Measurements from ENCODE around the gene C2CD2. TPM values are rescaled to one million over a fixed set of nuclear protein-coding genes. Genes with fewer than 3 reads are reported as not detected.

The C2CD2 gene
- total and polyA plus RNA-seq, 2 experiments from 2014 or later, result 4.5 to 16.2 TPM

- TF ChIP-seq ZNF331 (CRISPR knock-in tag; IDR thresholded peaks at IDR 0.05; ENCODE audit: low read depth) (no peak), ETS1 (IDR thresholded peaks at IDR 0.05) (no peak), CREB1 (CRISPR knock-in tag; IDR thresholded peaks at IDR 0.05; ENCODE audit: low read depth) (no peak)
These were observed 5.2 kb upstream of the C2CD2 start (continued) for GRCh38 chr21:41958886-41959563.

GRCh38 chr21:41957991-41958766, 4.4 kb upstream of the C2CD2 start:
- Histone ChIP-seq H3K79me2 (replicated peaks; ENCODE audit: insufficient read depth) (no peaks in the 10 kb centered on the region), H3K27ac (ENCODE audit: low read depth) (no peak overlapping the region), H3K36me3 (ENCODE audit: insufficient read depth) (no peaks in the 10 kb centered on the region), H2AFZ (peak overlapping the region; percentile 66; the same call in 1 of the 2 replicates), H3K9me2 (ENCODE audit: insufficient read depth) (no peaks in the 10 kb centered on the region), H3K4me1 (ENCODE audit: insufficient read depth) (no peaks in the 10 kb centered on the region; the same call in 1 of the 2 replicates), H3F3A (replicated peaks; ENCODE audit: low read depth) (0 out of 2 replicates have a peak, but pooled peaks cover 5% of the 10 kb centered on the region), H4K20me1 (replicated peaks; ENCODE audit: insufficient read depth) (no peaks in the 10 kb centered on the region), H3K27me3 (ENCODE audit: insufficient read depth) (peaks cover under 1% of the 10 kb centered on the region; the same call in 1 of the 2 replicates), H3K4me3 (no peak overlapping the region), H3K4me2 (no peak overlapping the region)
- H3K4me1 Mint-ChIP-seq, result peaks cover 19% of the 10 kb centered on the region
- no peaks in the 10 kb centered on the region for H3K9me3 Mint-ChIP-seq
- ATAC-seq (no peak; the same call in 2 of the 3 replicates), DNase-seq (ENCODE audit: low spot score) (peak; percentile 43)
- no peak overlapping the region for H3K4me3 Mint-ChIP-seq
- no peak overlapping the region for H3K27ac Mint-ChIP-seq
- no peaks in the 10 kb centered on the region; the same call in 1 of the 3 replicates for H3K36me3 Mint-ChIP-seq (ENCODE audit: low read depth)
- TF ChIP-seq CTCF (conservative IDR thresholded peaks at IDR 0.05; ENCODE audit: low read depth in 2 of 2), result peak in 1 of 2 experiments; percentile 40; a peak in 2 of 4 replicates
- TF ChIP-seq ZNF114 (CRISPR knock-in tag; IDR thresholded peaks at IDR 0.05), result no peak
- peaks cover 2% of the 10 kb centered on the region for H3K27me3 Mint-ChIP-seq (ENCODE audit: insufficient read depth, low read depth, poor library complexity)

GRCh38 chr21:41956926-41957729, 3.3 kb upstream of the C2CD2 start:
- DNase-seq (ENCODE audit: low spot score) (no peak), ATAC-seq (no peak)
- Histone ChIP-seq H3K4me2 (no peak overlapping the region), H4K20me1 (replicated peaks; ENCODE audit: insufficient read depth) (peaks cover 6% of the 10 kb centered on the region; the same call in 1 of the 2 replicates), H3K4me1 (ENCODE audit: insufficient read depth) (peaks cover 7% of the 10 kb centered on the region), H3K4me3 (no peak overlapping the region), H3K27me3 (ENCODE audit: insufficient read depth) (peaks cover 11% of the 10 kb centered on the region), H3F3A (replicated peaks; ENCODE audit: low read depth) (0 out of 2 replicates have a peak, but pooled peaks cover 5% of the 10 kb centered on the region), H3K79me2 (replicated peaks; ENCODE audit: insufficient read depth) (peaks cover 3% of the 10 kb centered on the region), H3K27ac (ENCODE audit: low read depth) (no peak overlapping the region), H3K9me2 (ENCODE audit: insufficient read depth) (no peaks in the 10 kb centered on the region), H3K36me3 (ENCODE audit: insufficient read depth) (no peaks in the 10 kb centered on the region), H2AFZ (no peak overlapping the region)
- H3K4me3 Mint-ChIP-seq, result no peak overlapping the region
- H3K27ac Mint-ChIP-seq, result no peak overlapping the region
- H3K36me3 Mint-ChIP-seq (ENCODE audit: low read depth), result peaks cover 3% of the 10 kb centered on the region; the same call in 2 of the 3 replicates
- H3K27me3 Mint-ChIP-seq (ENCODE audit: insufficient read depth, low read depth, poor library complexity), result peaks cover 11% of the 10 kb centered on the region
- peaks cover 27% of the 10 kb centered on the region for H3K4me1 Mint-ChIP-seq
- no peaks in the 10 kb centered on the region for H3K9me3 Mint-ChIP-seq
- TF ChIP-seq EZH2phosphoT487 (IDR thresholded peaks at IDR 0.05; ENCODE audit: unreplicated experiment) (no peak), POLR2AphosphoS5 (IDR thresholded peaks at IDR 0.05; ENCODE audit: low read depth) (no peak), NANOG (IDR thresholded peaks at IDR 0.05; ENCODE audit: borderline replicate concordance) (no peak)
